Large intestine (tissue), 3 donors: Measurements from ENCODE around the gene SYT2. TPM values are rescaled to one million over a fixed set of nuclear protein-coding genes. Genes with fewer than 3 reads are reported as not detected.

Experiments used
- DNase-seq, 2 donors: peaks; one replicate each; pipeline versions ENCODE4 v3.0.0 to v3.0.0-alpha.2; 2013
- H3K27ac ChIP-seq: one replicate; pipeline ENCODE4 v1.5.1; 2013; ENCODE audit warnings: low read length
- H3K27me3 ChIP-seq: 2 replicates; pipeline ENCODE4 v1.6.1; 2013; ENCODE audit warnings: low read length; ENCODE audit not compliant: control insufficient read depth, insufficient read depth
- H3K36me3 ChIP-seq: 2 replicates; pipeline ENCODE4 v1.6.1; 2013; ENCODE audit warnings: low read length; ENCODE audit not compliant: control insufficient read depth, insufficient read depth
- H3K4me1 ChIP-seq: one replicate; pipeline ENCODE4 v1.6.1; 2013; ENCODE audit warnings: low read length; ENCODE audit not compliant: control insufficient read depth, insufficient read depth
- H3K4me3 ChIP-seq: one replicate; pipeline ENCODE4 v1.5.1; 2013; ENCODE audit warnings: low read length
- H3K9me3 ChIP-seq: one replicate; pipeline ENCODE4 v1.6.1; 2013; ENCODE audit warnings: mild to moderate bottlenecking, low read depth, low read length, moderate library complexity; ENCODE audit not compliant: control insufficient read depth
- WGBS: methylation state at CpG from one replicate; pipeline ENCODE4 v1.1.5; 2013; ENCODE audit warnings: low lambda C conversion rate; ENCODE audit not compliant: insufficient coverage; 5-methylcytosine and 5-hydroxymethylcytosine counted together
- polyA plus RNA-seq: library from polyadenylated mRNA; unstranded; fragments of 120-200 nt; gene quantifications from one replicate; pipeline ENCODE4 v1.2.1, GENCODE V29; 2013

The SYT2 gene
- polyA plus RNA-seq, 1 donor = 1.4 TPM

DNA sequence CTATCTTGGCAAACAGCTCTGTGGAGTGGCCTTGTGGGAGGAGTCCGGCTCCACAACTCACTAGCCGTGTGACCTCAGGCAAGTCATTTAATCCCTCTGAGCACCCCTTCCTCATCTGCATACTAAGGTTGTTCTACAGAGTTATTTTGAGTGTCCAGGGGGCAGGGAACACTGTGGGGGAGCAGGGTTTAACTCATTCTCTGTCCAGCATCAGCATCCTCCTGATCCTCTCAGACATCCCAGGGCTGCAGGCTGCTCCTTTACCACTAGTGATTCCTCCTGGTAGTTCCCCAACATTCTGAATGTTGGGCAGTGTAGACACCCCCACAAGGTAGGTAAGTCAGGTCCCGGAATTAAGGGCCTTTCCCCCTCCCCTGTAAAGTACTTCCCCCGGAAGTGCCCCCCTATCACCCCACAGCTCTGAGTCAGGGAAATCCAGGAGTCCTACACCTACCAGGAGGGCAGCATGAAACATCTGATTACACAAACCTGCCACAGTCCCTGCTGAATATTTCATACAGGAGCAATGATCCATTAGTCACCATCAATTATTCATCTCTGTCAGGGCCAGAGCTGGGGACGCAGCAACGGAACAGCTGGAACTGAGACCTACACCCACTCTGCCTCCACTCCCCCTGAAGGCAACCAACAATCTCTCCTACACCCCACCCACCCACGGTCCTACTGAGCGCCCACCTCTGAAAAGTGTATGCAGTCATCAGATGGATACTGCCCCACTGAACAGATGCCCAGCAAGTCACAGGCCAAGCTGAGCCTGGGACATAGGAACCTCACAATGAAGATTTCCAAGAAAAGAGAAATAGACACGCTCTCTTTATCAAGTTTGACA lies 20.5 kb downstream of the SYT2 start:
- no peaks in the 10 kb centered on the region for H3K36me3 ChIP-seq
- DNase-seq = no peak
- peaks cover 23% of the 10 kb centered on the region for H3K27me3 ChIP-seq
- H3K4me3 ChIP-seq = no peak overlapping the region
- H3K4me1 ChIP-seq = no peaks in the 10 kb centered on the region
- no peaks in the 10 kb centered on the region for H3K9me3 ChIP-seq
- H3K27ac ChIP-seq = no peak overlapping the region
- no CpG with 5 or more reads among the region's 9 CpGs for WGBS

DNA sequence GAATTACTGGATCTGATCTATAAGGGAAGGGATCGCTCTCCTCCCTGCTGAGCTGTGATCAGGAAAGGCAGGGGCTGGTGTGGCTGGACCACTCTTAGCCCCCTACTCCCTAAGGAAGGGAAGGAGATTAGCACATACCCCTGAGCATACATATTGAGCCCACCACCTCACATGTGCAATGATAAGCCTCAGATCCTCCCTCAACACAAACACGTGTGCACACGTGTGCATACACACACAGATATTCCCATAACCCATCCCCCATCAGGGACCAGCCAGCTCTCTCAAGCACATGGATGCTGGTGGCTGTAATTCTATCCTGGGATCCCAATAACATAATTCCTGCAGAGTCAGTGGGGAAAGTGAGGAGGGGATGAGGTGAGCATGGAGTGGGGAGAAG lies 21.2 kb downstream of the SYT2 start:
- peaks cover 24% of the 10 kb centered on the region for H3K27me3 ChIP-seq
- no peaks in the 10 kb centered on the region for H3K36me3 ChIP-seq
- H3K27ac ChIP-seq = no peak overlapping the region
- H3K9me3 ChIP-seq = no peaks in the 10 kb centered on the region
- WGBS = no CpG with 5 or more reads among the region's 3 CpGs
- no peaks in the 10 kb centered on the region for H3K4me1 ChIP-seq
- DNase-seq = no peak
- H3K4me3 ChIP-seq = no peak overlapping the region

DNA sequence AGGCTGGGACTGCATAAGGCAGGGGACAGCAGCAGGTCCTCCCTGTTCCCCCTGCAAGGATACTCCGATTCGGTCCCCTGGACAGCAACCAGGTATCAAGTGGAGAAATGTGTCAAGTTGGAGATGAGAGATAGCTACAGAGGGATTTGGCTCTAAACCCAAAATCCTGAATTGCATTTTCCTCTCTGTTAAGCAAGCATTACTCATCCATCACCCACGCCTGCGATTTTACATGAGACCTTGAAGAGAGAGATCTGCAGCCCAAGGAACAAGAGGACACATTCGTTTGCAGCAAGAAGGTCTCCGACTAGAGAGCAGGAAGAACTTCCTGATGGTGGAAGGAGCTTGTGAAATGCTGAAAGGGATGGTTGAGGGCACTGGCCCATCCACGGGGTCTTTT lies 21.9 kb downstream of the SYT2 start:
- no CpG with 5 or more reads among the region's 7 CpGs for WGBS
- H3K9me3 ChIP-seq = no peaks in the 10 kb centered on the region
- no peak overlapping the region for H3K27ac ChIP-seq
- DNase-seq = no peak
- no peaks in the 10 kb centered on the region for H3K36me3 ChIP-seq
- H3K4me3 ChIP-seq = no peak overlapping the region
- no peaks in the 10 kb centered on the region for H3K4me1 ChIP-seq
- H3K27me3 ChIP-seq = peaks cover 24% of the 10 kb centered on the region

DNA sequence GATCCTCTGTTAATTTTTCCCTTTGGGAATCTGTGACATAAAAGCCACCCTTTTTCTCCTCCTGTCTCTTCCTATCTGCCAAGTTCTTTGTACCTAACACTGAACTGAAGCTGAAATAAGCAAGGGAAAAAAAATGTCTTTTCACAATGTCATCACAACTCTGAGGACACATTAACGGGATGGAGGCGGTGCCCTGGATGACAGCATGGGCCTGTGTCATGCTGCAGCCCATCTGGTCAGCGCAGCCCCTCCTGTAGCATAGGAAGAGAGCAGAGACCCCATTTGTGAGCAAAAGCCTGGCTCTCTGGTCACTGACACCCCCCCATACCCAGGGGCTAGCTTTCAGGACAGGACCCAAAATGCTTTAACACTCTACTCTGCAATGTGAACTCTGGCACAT lies 22.5 kb downstream of the SYT2 start:
- no CpG with 5 or more reads among the region's 3 CpGs for WGBS
- Histone ChIP-seq H3K27me3 (peaks cover 26% of the 10 kb centered on the region), H3K36me3 (no peaks in the 10 kb centered on the region), H3K9me3 (no peaks in the 10 kb centered on the region), H3K4me1 (no peaks in the 10 kb centered on the region), H3K27ac (no peak overlapping the region), H3K4me3 (no peak overlapping the region)
- DNase-seq = no peak

DNA sequence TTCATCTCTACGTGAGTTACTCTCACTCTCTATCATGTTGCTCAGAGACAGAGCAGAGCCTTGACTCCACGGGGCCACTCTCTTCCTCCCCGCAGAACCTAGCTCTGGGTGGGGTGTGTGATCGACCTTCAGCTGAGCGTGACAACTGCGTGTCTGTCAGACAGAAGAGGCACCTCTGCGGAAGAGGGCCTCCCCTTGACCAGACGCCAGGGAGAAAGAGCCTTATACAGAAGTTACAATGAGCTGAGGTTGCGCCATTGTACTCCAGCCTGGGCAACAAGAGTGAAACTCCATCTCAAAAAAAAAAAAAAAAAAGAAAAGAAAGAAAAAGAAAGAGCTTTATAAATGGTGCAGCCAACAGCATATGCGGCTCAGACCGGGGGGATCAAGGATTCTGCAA lies 22.9 kb downstream of the SYT2 start:
- no peaks in the 10 kb centered on the region for H3K9me3 ChIP-seq
- no peak overlapping the region for H3K4me3 ChIP-seq
- H3K27ac ChIP-seq = no peak overlapping the region
- WGBS = no CpG with 5 or more reads among the region's 11 CpGs
- DNase-seq = no peak
- no peaks in the 10 kb centered on the region for H3K4me1 ChIP-seq
- H3K27me3 ChIP-seq = peaks cover 26% of the 10 kb centered on the region
- no peaks in the 10 kb centered on the region for H3K36me3 ChIP-seq

DNA sequence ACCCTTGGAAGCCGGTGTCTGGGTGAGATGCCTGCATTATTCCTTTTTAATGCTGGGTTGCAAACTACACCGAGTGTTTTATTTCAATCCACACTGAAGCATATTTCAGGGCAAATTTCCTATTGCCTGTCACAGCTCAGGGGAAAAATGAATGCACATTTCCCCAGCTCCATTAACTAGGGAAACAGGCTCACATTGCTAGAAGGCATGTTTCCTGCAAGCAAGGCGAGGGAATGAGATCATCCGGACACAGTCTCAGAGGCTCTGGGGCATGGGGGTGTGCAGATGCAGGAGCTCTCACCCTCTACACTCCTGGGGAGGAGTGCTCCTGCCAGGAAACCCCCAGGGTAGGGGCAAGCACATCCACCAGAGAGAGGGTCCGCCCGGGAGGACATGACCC lies 24.6 kb downstream of the SYT2 start:
- Histone ChIP-seq H3K36me3 (no peaks in the 10 kb centered on the region), H3K4me1 (no peaks in the 10 kb centered on the region), H3K4me3 (no peak overlapping the region), H3K9me3 (no peaks in the 10 kb centered on the region), H3K27me3 (peaks cover 35% of the 10 kb centered on the region), H3K27ac (no peak overlapping the region)
- no peak for DNase-seq
- WGBS = 100% methylated on average over 1 of the region's 6 CpGs

DNA sequence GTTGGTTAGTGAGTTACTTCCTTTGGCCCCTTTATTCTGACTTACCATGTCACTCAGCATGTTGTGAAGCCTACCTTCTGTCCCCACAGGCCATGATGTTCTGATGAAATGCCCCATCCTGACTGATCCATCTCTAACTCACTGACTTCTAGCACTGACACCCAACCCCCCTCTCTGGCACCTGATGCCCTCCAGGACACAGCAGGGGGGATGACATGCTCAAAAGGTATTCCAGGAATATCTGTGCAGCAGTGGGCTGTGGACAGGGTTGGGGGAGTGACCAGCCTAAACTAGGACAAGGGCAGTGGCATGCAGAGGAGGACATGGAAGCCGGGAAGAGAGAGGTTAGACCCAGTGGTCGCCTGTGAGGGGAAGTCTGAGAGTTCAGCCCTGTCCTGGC lies 25.5 kb downstream of the SYT2 start:
- H3K27me3 ChIP-seq = peaks cover 35% of the 10 kb centered on the region
- H3K27ac ChIP-seq = no peak overlapping the region
- no peak overlapping the region for H3K4me3 ChIP-seq
- no peaks in the 10 kb centered on the region for H3K36me3 ChIP-seq
- DNase-seq = no peak
- no peaks in the 10 kb centered on the region for H3K9me3 ChIP-seq
- no peaks in the 10 kb centered on the region for H3K4me1 ChIP-seq
- WGBS = no CpG with 5 or more reads among the region's 2 CpGs

DNA sequence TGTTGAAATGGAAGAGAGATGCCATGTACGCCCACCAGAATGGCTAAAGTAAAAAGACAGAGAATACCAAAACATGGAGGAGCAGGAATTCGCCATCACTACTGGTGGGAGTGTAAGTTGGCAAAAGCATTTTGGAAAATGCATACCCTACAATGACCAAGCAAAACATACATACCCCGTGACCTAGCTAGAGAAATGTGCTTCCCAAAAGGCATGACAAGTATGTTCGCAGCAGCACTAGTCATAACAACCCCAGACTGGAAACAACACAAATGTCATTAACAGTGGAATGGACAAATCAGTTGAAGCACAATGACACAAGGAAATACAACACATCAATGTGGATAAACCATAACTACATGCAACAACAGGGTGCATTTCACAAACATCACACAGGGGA lies 27.2 kb downstream of the SYT2 start:
- H3K36me3 ChIP-seq = no peaks in the 10 kb centered on the region
- 100% methylated on average over 1 of the region's 4 CpGs for WGBS
- no peak overlapping the region for H3K27ac ChIP-seq
- no peaks in the 10 kb centered on the region for H3K9me3 ChIP-seq
- H3K4me3 ChIP-seq = no peak overlapping the region
- no peaks in the 10 kb centered on the region for H3K4me1 ChIP-seq
- DNase-seq = no peak
- H3K27me3 ChIP-seq = peaks cover 33% of the 10 kb centered on the region

DNA sequence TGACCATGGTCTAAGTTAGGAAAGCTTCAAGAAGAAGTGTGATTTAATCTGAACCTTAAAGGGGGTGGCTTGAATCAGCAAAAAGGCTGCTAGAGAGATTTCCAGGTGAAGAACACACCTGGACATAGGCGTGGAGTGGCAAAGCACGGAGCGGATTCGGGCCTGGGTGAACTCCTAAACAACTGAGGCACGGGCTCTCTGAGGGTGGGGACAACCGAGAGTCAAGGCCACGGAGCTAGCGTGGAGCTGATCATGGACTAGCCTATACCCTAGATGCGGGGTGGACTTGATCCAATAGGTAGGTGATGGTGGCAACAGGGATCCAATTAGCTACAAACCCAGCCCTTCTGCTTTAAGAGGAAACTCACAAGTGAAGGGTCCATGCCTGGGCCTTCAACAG lies 27.8 kb downstream of the SYT2 start:
- Histone ChIP-seq H3K9me3 (no peaks in the 10 kb centered on the region), H3K27me3 (peaks cover 31% of the 10 kb centered on the region), H3K4me1 (no peaks in the 10 kb centered on the region), H3K27ac (no peak overlapping the region), H3K36me3 (no peaks in the 10 kb centered on the region), H3K4me3 (no peak overlapping the region)
- DNase-seq = no peak
- no CpG with 5 or more reads among the region's 9 CpGs for WGBS

DNA sequence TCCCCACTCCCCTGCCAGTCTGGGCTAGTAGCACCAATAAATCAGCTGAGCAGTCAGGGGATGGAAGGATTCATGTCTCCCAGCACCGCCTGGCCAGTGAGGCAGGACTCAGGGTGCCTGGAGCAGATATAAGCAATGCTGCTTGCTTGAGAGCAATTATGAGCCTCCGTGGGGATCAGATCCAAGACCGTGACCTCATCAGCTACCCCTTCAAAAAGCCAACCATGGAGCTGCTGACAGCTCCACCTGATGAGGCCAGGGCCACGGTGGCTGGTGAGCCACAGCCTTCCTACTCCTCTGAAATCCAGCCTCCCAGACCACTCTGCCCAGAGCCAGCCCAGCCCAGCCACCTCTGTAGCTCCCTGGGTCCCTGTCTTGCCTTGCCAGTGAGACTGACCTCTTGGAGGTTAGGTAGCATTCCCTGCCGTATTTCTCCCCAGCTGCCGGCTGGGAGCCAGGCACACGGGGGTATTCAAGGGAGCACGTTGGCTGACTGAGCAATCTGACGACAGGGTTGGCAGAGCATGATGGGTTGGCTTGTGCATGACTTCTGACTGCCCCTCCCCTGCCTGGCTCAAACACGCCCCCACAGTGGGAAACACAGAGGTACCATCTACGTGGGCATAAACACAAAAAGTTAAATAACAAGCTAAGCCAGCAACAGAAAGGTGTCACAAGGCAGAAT lies 28.4 kb downstream of the SYT2 start:
- no peaks in the 10 kb centered on the region for H3K36me3 ChIP-seq
- no peaks in the 10 kb centered on the region for H3K9me3 ChIP-seq
- H3K4me3 ChIP-seq = no peak overlapping the region
- no peak overlapping the region for H3K27ac ChIP-seq
- peaks cover 27% of the 10 kb centered on the region for H3K27me3 ChIP-seq
- no peaks in the 10 kb centered on the region for H3K4me1 ChIP-seq
- no peak for DNase-seq
- WGBS = no CpG with 5 or more reads among the region's 11 CpGs
